Measurements from ENCODE around the gene UGT3A1.

DNA sequence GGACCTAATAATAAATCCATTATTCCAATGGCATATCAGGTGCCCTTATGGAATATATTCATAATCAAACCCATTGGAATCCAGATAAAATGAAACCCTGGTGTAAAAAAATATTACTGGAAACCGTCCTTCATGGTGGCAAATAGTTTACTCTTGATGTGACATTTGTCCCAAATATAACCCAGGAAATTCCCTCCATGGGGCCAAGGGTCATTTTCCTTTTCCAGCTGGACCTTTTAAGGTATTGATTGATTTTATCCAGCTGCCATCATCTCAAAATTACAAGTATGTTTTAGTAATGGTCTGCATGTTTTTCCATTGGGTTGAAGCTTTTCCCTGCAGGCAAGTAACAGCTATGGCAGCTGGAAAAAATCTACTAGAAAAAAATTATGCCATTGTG lies 8.4 kb upstream of the UGT3A1 start:
- TF ChIP-seq, protein P1, sequence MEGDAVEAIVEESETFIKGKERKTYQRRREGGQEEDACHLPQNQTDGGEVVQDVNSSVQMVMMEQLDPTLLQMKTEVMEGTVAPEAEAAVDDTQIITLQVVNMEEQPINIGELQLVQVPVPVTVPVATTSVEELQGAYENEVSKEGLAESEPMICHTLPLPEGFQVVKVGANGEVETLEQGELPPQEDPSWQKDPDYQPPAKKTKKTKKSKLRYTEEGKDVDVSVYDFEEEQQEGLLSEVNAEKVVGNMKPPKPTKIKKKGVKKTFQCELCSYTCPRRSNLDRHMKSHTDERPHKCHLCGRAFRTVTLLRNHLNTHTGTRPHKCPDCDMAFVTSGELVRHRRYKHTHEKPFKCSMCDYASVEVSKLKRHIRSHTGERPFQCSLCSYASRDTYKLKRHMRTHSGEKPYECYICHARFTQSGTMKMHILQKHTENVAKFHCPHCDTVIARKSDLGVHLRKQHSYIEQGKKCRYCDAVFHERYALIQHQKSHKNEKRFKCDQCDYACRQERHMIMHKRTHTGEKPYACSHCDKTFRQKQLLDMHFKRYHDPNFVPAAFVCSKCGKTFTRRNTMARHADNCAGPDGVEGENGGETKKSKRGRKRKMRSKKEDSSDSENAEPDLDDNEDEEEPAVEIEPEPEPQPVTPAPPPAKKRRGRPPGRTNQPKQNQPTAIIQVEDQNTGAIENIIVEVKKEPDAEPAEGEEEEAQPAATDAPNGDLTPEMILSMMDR (IDR thresholded peaks at IDR 0.05; ENCODE audit: low read depth, low read length): no peak
- no peak for TF ChIP-seq POLR2A (IDR thresholded peaks at IDR 0.05; ENCODE audit: extremely low read depth, insufficient read length)
- TF ChIP-seq, protein P2, sequence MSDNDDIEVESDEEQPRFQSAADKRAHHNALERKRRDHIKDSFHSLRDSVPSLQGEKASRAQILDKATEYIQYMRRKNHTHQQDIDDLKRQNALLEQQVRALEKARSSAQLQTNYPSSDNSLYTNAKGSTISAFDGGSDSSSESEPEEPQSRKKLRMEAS (IDR thresholded peaks at IDR 0.05; ENCODE audit: low read depth, low read length): no peak

Measured in NB4 (cell line).